ENCODE measurements around the gene CYP1A2. TPM values are rescaled to one million over a fixed set of nuclear protein-coding genes. Genes with fewer than 3 reads are reported as not detected.

The CYP1A2 gene, protein sequence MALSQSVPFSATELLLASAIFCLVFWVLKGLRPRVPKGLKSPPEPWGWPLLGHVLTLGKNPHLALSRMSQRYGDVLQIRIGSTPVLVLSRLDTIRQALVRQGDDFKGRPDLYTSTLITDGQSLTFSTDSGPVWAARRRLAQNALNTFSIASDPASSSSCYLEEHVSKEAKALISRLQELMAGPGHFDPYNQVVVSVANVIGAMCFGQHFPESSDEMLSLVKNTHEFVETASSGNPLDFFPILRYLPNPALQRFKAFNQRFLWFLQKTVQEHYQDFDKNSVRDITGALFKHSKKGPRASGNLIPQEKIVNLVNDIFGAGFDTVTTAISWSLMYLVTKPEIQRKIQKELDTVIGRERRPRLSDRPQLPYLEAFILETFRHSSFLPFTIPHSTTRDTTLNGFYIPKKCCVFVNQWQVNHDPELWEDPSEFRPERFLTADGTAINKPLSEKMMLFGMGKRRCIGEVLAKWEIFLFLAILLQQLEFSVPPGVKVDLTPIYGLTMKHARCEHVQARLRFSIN
- not detected in 2 replicates for total RNA-seq

DNA sequence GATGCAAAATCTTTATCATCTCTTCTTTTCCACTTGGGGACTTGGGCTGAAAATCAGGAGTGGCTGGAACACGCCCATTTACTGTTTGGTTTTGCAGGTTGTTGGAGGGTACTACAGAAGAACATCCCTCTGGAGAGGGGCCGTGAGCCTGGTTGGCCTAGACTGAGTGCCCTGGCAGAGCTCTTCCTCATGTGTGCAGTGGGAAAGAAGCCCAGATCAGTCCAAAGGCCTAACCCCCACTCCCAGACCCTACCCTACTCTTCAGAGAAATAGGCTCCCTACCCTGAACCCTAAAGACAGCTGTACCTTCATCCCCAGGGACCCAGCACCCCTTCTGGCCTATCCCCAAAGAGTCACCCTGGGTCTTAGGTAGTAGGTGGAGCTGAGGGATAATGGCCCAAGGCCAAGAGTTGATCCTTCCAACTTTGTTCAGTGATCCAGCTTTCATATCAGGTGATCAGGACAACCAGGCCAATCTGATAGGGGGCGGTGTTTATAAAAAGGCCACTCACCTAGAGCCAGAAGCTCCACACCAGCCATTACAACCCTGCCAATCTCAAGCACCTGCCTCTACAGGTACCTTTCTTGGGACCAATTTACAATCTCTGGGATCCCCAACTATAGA, at the start of gene CYP1A2:
Gene CYP1A2, plus strand, starts transcription at position 524 of the 625 bp plus-strand sequence. CDS start 894 bp downstream, outside the sequence.
- no peak for DNase-seq (ENCODE audit: low read depth)

DNA sequence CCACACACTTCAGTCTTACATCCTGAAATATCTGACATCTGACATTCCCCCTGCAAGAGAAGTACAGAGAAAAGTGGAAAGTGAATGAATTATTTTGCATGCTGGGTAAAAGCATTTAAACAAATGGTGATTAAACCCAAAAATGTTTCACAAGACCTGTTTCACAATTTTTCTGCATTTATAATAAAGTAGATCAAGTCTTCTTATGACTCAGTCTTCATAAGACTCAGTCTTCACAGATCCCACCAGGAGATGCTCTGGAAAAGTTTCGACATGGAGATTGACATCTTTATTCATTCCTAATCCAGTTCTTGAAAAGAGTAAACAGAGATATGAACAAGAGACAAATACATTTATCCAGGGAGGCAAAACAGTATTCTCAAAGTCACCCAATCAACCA, 39.6 kb upstream of the CYP1A2 start:
- DNase-seq (ENCODE audit: low read depth) (peak; percentile 53), FAIRE-seq (no peak)
- Histone ChIP-seq H3K4me3 (ENCODE audit: low read depth, low read length) (no peak overlapping the region), H3K36me3 (ENCODE audit: control insufficient read depth, insufficient read depth, low read length) (no peaks in the 10 kb centered on the region), H3K27me3 (ENCODE audit: control insufficient read depth, insufficient read depth, low read length) (no peaks in the 10 kb centered on the region)
- TF ChIP-seq, protein P1, sequence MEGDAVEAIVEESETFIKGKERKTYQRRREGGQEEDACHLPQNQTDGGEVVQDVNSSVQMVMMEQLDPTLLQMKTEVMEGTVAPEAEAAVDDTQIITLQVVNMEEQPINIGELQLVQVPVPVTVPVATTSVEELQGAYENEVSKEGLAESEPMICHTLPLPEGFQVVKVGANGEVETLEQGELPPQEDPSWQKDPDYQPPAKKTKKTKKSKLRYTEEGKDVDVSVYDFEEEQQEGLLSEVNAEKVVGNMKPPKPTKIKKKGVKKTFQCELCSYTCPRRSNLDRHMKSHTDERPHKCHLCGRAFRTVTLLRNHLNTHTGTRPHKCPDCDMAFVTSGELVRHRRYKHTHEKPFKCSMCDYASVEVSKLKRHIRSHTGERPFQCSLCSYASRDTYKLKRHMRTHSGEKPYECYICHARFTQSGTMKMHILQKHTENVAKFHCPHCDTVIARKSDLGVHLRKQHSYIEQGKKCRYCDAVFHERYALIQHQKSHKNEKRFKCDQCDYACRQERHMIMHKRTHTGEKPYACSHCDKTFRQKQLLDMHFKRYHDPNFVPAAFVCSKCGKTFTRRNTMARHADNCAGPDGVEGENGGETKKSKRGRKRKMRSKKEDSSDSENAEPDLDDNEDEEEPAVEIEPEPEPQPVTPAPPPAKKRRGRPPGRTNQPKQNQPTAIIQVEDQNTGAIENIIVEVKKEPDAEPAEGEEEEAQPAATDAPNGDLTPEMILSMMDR (IDR thresholded peaks at IDR 0.05; ENCODE audit: insufficient read depth, low read length, severe bottlenecking): no peak

More for the DNA sequence above, at the start of gene CYP1A2:
- no peaks in the 10 kb centered on the region for H3K36me3 ChIP-seq (ENCODE audit: control insufficient read depth, insufficient read depth, low read length)
- H3K27me3 ChIP-seq (ENCODE audit: control insufficient read depth, insufficient read depth, low read length): no peaks in the 10 kb centered on the region
- TF ChIP-seq, protein P1 (IDR thresholded peaks at IDR 0.05; ENCODE audit: insufficient read depth, low read length, severe bottlenecking): no peak
- no peak for FAIRE-seq
- no peak within 1 kb of the TSS for H3K4me3 ChIP-seq (ENCODE audit: low read depth, low read length)

DNA sequence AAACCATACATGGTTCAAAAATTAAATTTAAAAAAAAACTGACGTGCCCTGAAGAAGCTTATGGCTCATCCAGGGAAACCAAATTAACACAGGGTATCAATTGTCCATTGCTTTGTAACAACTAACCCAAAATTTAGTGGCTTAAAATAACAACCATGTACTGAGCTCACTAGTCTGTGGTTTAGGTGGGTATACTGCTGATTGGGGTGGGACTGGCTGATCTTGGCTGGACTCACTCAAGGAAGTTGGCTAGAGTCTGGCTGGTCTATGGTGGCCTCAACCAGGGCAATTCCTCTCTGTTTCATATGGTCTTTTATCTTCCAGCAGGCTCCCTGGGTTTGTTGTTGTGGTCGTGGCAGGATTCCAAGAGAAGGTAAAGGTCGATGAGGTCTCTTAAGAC, 38.8 kb upstream of the CYP1A2 start:
- FAIRE-seq (no peak), DNase-seq (ENCODE audit: low read depth) (no peak)
- Histone ChIP-seq H3K4me3 (ENCODE audit: low read depth, low read length) (no peak overlapping the region), H3K36me3 (ENCODE audit: control insufficient read depth, insufficient read depth, low read length) (no peaks in the 10 kb centered on the region), H3K27me3 (ENCODE audit: control insufficient read depth, insufficient read depth, low read length) (no peaks in the 10 kb centered on the region)
- TF ChIP-seq, protein P1 (IDR thresholded peaks at IDR 0.05; ENCODE audit: insufficient read depth, low read length, severe bottlenecking): no peak

DNA sequence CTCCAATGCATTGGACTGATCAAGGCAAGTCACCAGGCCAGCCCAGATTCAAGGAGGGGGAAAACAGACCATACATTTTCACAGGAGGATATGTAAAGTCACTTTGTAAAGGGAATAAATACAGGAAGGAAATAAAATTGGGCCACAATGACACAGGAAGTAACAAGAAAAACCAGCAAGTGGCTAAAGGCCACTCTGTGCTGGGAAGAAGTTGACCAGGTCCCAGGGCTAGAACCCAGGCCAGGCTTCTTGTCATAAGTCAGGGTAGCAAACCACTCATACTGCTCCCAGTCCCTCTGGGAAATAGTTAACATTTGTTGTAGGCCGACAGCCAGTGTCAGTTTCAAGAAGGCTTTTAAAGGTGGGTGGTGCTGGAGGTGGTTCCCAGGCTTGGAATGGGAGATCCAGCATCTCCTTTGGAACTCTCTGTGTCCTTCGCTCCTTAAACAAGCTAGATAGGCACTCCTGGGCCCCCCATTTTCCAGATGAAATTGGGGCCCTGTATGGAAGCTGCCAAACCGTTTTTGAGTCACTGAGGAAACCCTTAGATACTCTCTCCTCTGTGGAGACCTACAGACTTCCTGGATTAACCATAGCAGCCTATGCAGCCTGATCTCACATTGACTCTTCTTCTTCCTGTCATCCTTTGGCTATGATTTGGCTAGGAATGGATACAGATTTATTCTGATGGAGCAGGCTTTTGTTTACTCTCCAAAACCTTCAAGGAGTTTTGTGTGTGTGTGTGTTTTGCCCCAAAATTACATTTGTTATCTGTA, 38.1 kb upstream of the CYP1A2 start:
- H3K36me3 ChIP-seq (ENCODE audit: control insufficient read depth, insufficient read depth, low read length): no peaks in the 10 kb centered on the region
- no peak overlapping the region for H3K4me3 ChIP-seq (ENCODE audit: low read depth, low read length)
- TF ChIP-seq, protein P1 (IDR thresholded peaks at IDR 0.05; ENCODE audit: insufficient read depth, low read length, severe bottlenecking): no peak
- FAIRE-seq (no peak), DNase-seq (ENCODE audit: low read depth) (no peak)
- no peaks in the 10 kb centered on the region for H3K27me3 ChIP-seq (ENCODE audit: control insufficient read depth, insufficient read depth, low read length)

DNA sequence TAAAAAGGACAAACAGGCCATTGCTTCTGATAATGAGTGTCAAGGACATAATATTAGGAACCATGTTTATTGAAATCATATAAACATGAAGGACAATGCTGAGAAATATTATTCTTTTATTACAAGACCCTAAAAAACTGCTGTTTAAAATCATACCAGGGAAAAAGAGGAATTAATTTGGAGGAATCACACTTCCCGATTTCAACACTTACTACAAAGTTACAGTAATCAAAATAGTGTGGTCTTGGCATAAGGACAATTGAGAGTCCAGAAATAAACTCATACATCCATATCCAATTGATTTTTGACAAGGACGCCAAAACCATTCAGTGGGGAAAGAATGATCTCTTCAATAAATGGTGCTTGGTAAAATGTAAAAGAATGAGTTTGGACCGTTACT, 36.3 kb upstream of the CYP1A2 start:
- Histone ChIP-seq H3K27me3 (ENCODE audit: control insufficient read depth, insufficient read depth, low read length) (no peaks in the 10 kb centered on the region), H3K4me3 (ENCODE audit: low read depth, low read length) (no peak overlapping the region), H3K36me3 (ENCODE audit: control insufficient read depth, insufficient read depth, low read length) (no peaks in the 10 kb centered on the region)
- FAIRE-seq (no peak), DNase-seq (ENCODE audit: low read depth) (no peak)
- TF ChIP-seq, protein P1 (IDR thresholded peaks at IDR 0.05; ENCODE audit: insufficient read depth, low read length, severe bottlenecking): no peak
